A549 (cell line): Measurements from ENCODE around the gene LHX1. TPM values are rescaled to one million over a fixed set of nuclear protein-coding genes. Genes with fewer than 3 reads are reported as not detected.

Experiments used
- ATAC-seq, 2 experiments: fragments of 200-7000 bp in 1 of 2; fragments of >200 bp in 1 of 2; cut with Nextera tagmentation in 1 of 2; cut with Tn5 transposase in 1 of 2; 3 replicates each; pipeline versions ENCODE4 v1.8.0 to v1.9.1; 2018 to 2020; ENCODE audit warnings: mild to moderate bottlenecking in 1 of 2, moderate library complexity in 1 of 2
- CTCF ChIA-PET: fragments of 300-600 bp; sonication (Branson Sonifier 250); formaldehyde crosslinking; extraction: SDS; loops from one replicate; lab custom pipeline; 2021; ENCODE audit warnings: antibody characterized with exemption, inconsistent platforms; lab: Yijun Ruan, JAX
- POLR2A ChIA-PET: fragments of 350-600 bp; formaldehyde crosslinking; extraction: SDS; loops from one replicate; lab custom pipeline; 2021; ENCODE audit warnings: antibody characterized with exemption, inconsistent platforms; lab: Yijun Ruan, JAX
- DNase-seq, 2 experiments: peaks; one replicate each; pipeline versions ENCODE4 v3.0.0 to v3.0.0-alpha.2; 2011 to 2016; ENCODE audit warnings: low read depth in 1 of 2, low spot score in 1 of 2
- FAIRE-seq: peaks from 2 replicates; lab custom pipeline; 2011; peaks lifted over from hg19 to GRCh38; lab: Jason Lieb, UNC
- H3K27ac ChIP-seq, 2 experiments: fragments of >200 bp; sonication (Bioruptor Twin); formaldehyde crosslinking; 3 replicates each; pipeline ENCODE4 v1.5.1; 2016 to 2017
- H3K4me1 ChIP-seq: fragments of >200 bp; sonication (Bioruptor Twin); formaldehyde crosslinking; 3 replicates; pipeline ENCODE4 v1.6.1; 2016
- H3K4me2 ChIP-seq: fragments of >200 bp; sonication (Bioruptor Twin); formaldehyde crosslinking; 3 replicates; pipeline ENCODE4 v1.6.1; 2016
- H3K4me3 ChIP-seq: fragments of >200 bp; sonication (Bioruptor Twin); formaldehyde crosslinking; 3 replicates; pipeline ENCODE4 v1.5.1; 2016
- H3K9me3 ChIP-seq: fragments of >200 bp; sonication (Bioruptor Twin); formaldehyde crosslinking; 3 replicates; pipeline ENCODE4 v1.6.1; 2016
- BHLHE40 ChIP-seq: IDR thresholded peaks from 2 replicates; pipeline ENCODE4 v1.6.1; 2012; ENCODE audit warnings: low read depth, low read length, inconsistent platforms
- CHD2 ChIP-seq: fragments of 150-350 bp; IDR thresholded peaks from 2 replicates; pipeline ENCODE4 v1.6.1; 2014; ENCODE audit warnings: low read length; ENCODE audit not compliant: partially characterized antibody
- CHD4 ChIP-seq: fragments of 200-600 bp; sonication (generic); IDR thresholded peaks from 2 replicates; pipeline ENCODE4 v1.6.1; 2016; ENCODE audit warnings: antibody characterized with exemption, mild to moderate bottlenecking, borderline replicate concordance
- EHF ChIP-seq: fragments of 250-450 bp; sonication (Bioruptor Pico); IDR thresholded peaks from 2 replicates; pipeline ENCODE4 v1.5.0; 2020; ENCODE audit warnings: mild to moderate bottlenecking
- EP300 ChIP-seq, 2 experiments: fragments of >200 bp; sonication (Bioruptor Twin); formaldehyde crosslinking; IDR thresholded peaks; 2 replicates in 1 of 2; 3 replicates in 1 of 2; pipeline ENCODE4 v1.6.1; 2016 to 2017
- ESRRA ChIP-seq: fragments of 150-350 bp; IDR thresholded peaks from 2 replicates; pipeline ENCODE4 v1.6.1; 2014; ENCODE audit warnings: mild to moderate bottlenecking, low read length, borderline replicate concordance
- FOSB ChIP-seq: fragments of 250-450 bp; sonication (Bioruptor Pico); IDR thresholded peaks from 2 replicates; pipeline ENCODE4 v1.5.0; 2020; ENCODE audit warnings: mild to moderate bottlenecking, moderate library complexity
- FOXS1 ChIP-seq: fragments of 250-450 bp; sonication (Bioruptor Pico); IDR thresholded peaks from 2 replicates; pipeline ENCODE4 v1.5.0; 2020; ENCODE audit warnings: mild to moderate bottlenecking, moderate library complexity
- GATA3 ChIP-seq: IDR thresholded peaks from 2 replicates; pipeline ENCODE4 v1.6.1; 2012; ENCODE audit warnings: borderline replicate concordance
- HDAC2 ChIP-seq: fragments of 200-600 bp; sonication (generic); IDR thresholded peaks from 2 replicates; pipeline ENCODE4 v1.6.1; 2016
- HEYL ChIP-seq: fragments of 250-450 bp; sonication (Bioruptor Pico); IDR thresholded peaks from 2 replicates; pipeline ENCODE4 v1.8.0; 2021; ENCODE audit warnings: mild to moderate bottlenecking, moderate library complexity
- HOXB5 ChIP-seq: fragments of 250-450 bp; sonication (Bioruptor Pico); IDR thresholded peaks from 2 replicates; pipeline ENCODE4 v1.5.0; 2020; ENCODE audit warnings: mild to moderate bottlenecking, moderate library complexity
- JUN ChIP-seq, 2 experiments: fragments of >200 bp; sonication (Bioruptor Twin); formaldehyde crosslinking; IDR thresholded peaks; 2 replicates in 1 of 2; 3 replicates in 1 of 2; pipeline ENCODE4 v1.6.1; 2016 to 2017
- JUNB ChIP-seq: fragments of >200 bp; sonication (Bioruptor Twin); formaldehyde crosslinking; IDR thresholded peaks from 2 replicates; pipeline ENCODE4 v1.6.1; 2016
- KDM1A ChIP-seq: fragments of 200-600 bp; sonication (generic); IDR thresholded peaks from 2 replicates; pipeline ENCODE4 v1.6.1; 2016; ENCODE audit warnings: low read depth, mild to moderate bottlenecking
- MAFK ChIP-seq: fragments of 450-650 bp; IDR thresholded peaks from 2 replicates; pipeline ENCODE4 v1.6.1; 2014; ENCODE audit not compliant: partially characterized antibody
- MYC ChIP-seq: IDR thresholded peaks from 2 replicates; pipeline ENCODE4 v1.6.1; 2012; ENCODE audit warnings: mild to moderate bottlenecking, inconsistent platforms, low read length, improper control_type of control experiment, borderline replicate concordance
- NR3C1 ChIP-seq: fragments of >200 bp; sonication (Bioruptor Twin); formaldehyde crosslinking; IDR thresholded peaks from 3 replicates; pipeline ENCODE4 v1.6.1; 2017
- PHF8 ChIP-seq: fragments of 200-600 bp; sonication (generic); IDR thresholded peaks from 2 replicates; pipeline ENCODE4 v1.6.1; 2016; ENCODE audit warnings: low read depth, mild to moderate bottlenecking, antibody characterized with exemption, moderate library complexity, borderline replicate concordance
- POLR2A ChIP-seq: IDR thresholded peaks from 2 replicates; pipeline ENCODE4 v1.6.1; 2012; ENCODE audit warnings: mild to moderate bottlenecking, low read length
- POLR2AphosphoS2 ChIP-seq: conservative IDR thresholded peaks from 2 replicates; pipeline ENCODE4 v1.6.1; 2012; ENCODE audit warnings: low read length, improper control_type of control experiment, inconsistent platforms
- RARB ChIP-seq: fragments of 250-450 bp; sonication (Bioruptor Pico); IDR thresholded peaks from 2 replicates; pipeline ENCODE4 v1.8.0; 2021; ENCODE audit warnings: mild to moderate bottlenecking, moderate library complexity
- RFX5 ChIP-seq: fragments of 450-650 bp; IDR thresholded peaks from 2 replicates; pipeline ENCODE4 v1.7.1; 2014; ENCODE audit warnings: antibody characterized with exemption, mild to moderate bottlenecking, moderate library complexity
- RNF2 ChIP-seq: fragments of 200-600 bp; sonication (generic); IDR thresholded peaks from 2 replicates; pipeline ENCODE4 v1.6.1; 2016; ENCODE audit warnings: low read depth, mild to moderate bottlenecking, antibody characterized with exemption, moderate library complexity, borderline replicate concordance
- SMC3 ChIP-seq: fragments of >200 bp; sonication (Bioruptor Twin); formaldehyde crosslinking; IDR thresholded peaks from 3 replicates; pipeline ENCODE4 v1.6.1; 2018; ENCODE audit warnings: inconsistent platforms
- TP53 ChIP-seq: fragments of 250-450 bp; sonication (Bioruptor Pico); IDR thresholded peaks from 2 replicates; pipeline ENCODE4 v1.5.0; 2021; ENCODE audit warnings: mild to moderate bottlenecking, moderate library complexity
- ZFP36 ChIP-seq: fragments of 450-650 bp; IDR thresholded peaks from 2 replicates; pipeline ENCODE4 v1.6.1; 2014; ENCODE audit warnings: borderline replicate concordance; ENCODE audit not compliant: partially characterized antibody
- ZNF302 ChIP-seq: fragments of 250-450 bp; sonication (Bioruptor Pico); IDR thresholded peaks from 2 replicates; pipeline ENCODE4 v1.9.0; 2021; ENCODE audit warnings: inconsistent platforms, mild to moderate bottlenecking, moderate library complexity
- WGBS: methylation state at CpG from one replicate; pipeline ENCODE4 v1.1.6; 2017; ENCODE audit errors: missing lambda C conversion rate; 5-methylcytosine and 5-hydroxymethylcytosine counted together
- polyA plus RNA-seq, 4 experiments: library from polyadenylated mRNA; depleted of rRNA in 3 of 4; stranded (reverse); fragments of >200 nt; fragmentation: RNase III in 1 of 4; extraction: RNeasy Plus Mini Kit Qiagen cat#74134 plus additional on column Dnase treatment in 1 of 4; gene quantifications; 2 replicates in 3 of 4; 3 replicates in 1 of 4; pipeline ENCODE4 v1.2.3, GENCODE V29; 2011 to 2017
- TF ChIP-seq, protein P1 (sequence below): IDR thresholded peaks from 2 replicates; pipeline ENCODE4 v1.6.1; 2012
- TF ChIP-seq, protein P2 (sequence below): fragments of 200-600 bp; sonication (generic); IDR thresholded peaks from 2 replicates; pipeline ENCODE4 v1.6.1; 2016; ENCODE audit warnings: antibody characterized with exemption, mild to moderate bottlenecking, moderate library complexity
- TF ChIP-seq, protein P3 (sequence below): fragments of >200 bp; sonication (Bioruptor Twin); formaldehyde crosslinking; IDR thresholded peaks from 3 replicates; pipeline ENCODE4 v1.6.1; 2016
- TF ChIP-seq, protein P4 (sequence below): fragments of 250-450 bp; sonication (Bioruptor Pico); IDR thresholded peaks from 2 replicates; pipeline ENCODE4 v1.5.0; 2020; ENCODE audit warnings: low read depth, mild to moderate bottlenecking, moderate library complexity
- TF ChIP-seq, protein P5 (sequence below): IDR thresholded peaks from 2 replicates; pipeline ENCODE4 v1.6.1; 2012
- TF ChIP-seq, protein P6 (sequence below): fragments of 450-650 bp; IDR thresholded peaks from 2 replicates; pipeline ENCODE4 v1.6.1; 2014; ENCODE audit warnings: antibody characterized with exemption

Gene LHX1
- polyA plus RNA-seq, 2 of the 4 experiments (the other 2 are of a cell fraction) = 0.53 to 2.2 TPM

DNA sequence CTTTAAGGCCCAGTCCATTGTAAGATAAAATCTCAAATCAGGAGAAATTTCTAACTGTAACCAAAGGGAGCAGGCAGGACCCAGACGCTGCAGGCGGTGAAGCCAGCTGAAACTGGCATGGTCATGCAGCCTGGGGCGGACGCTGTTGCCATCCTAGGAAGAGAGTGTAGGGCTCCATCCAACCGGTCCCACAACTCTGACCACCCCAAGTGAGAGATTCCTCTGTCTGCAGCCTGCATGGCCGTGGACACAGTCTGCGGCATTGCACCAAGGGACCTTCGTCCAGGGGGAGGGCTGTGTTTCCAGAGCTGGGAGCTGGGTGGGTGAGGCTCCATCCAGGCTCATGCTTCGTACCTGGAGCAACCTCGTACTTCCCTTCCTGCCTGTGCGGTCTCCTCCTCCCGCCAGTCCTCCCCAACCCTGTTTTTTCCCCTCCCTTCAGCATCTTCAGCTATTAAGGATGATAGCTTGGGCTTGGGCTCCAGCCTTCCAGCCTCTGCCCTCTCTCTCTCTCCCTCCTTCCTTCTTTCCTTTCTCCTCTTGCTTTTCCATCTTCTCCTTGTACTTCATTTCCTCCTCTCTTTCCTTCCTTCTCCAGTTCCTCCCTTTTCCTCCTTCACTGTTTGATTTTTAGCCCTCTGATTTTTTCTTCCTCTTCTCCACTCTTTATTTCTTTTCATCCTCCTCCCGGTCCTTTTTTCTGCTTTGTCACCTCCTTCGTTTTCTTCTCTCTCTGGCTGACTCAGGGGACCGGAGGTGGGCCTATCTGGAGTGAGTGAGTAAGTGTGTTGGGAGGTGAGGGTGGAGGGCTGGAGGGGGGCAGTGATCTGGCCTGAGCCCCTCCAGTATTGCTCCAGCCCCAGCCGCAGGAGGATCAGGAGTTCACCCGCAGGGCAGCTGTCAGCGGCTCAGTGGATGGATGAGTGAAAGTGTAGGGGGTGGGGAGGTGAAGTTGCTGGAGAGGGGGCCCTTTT is 17.0 kb upstream of the LHX1 start:
- peak overlapping the region; percentile 4; the same call in 1 of the 3 replicates for H3K4me3 ChIP-seq
- peaks cover 63% of the 10 kb centered on the region for H3K4me1 ChIP-seq
- ChIA-PET POLR2A (interaction anchor here (0.8 to 1.8 kb wide), 4 partner anchors 13 to 28 kb away, joined by 3 to 25 read pairs (median 8); partner anchors contain the start of gene AATF), CTCF (interaction anchor here (0.8 to 2.8 kb wide), 8 partner anchors 8 to 292 kb away, joined by 3 to 10 read pairs (median 7); no protein-coding TSS in a partner anchor)
- peak overlapping the region; percentile 83 to 93 for H3K27ac ChIP-seq
- peak; percentile 67 to 79 for ATAC-seq
- 33% methylated on average over 18 of the region's 18 CpGs for WGBS
- H3K9me3 ChIP-seq = no peaks in the 10 kb centered on the region
- no peak for FAIRE-seq
- DNase-seq = peak; percentile 84 to 89
- peak overlapping the region; percentile 70 for H3K4me2 ChIP-seq
- TF ChIP-seq CHD2 = no peak
- no peak for TF ChIP-seq HEYL (CRISPR knock-in tag)
- no peak for TF ChIP-seq NR3C1
- TF ChIP-seq BHLHE40 = no peak
- no peak for TF ChIP-seq POLR2A
- TF ChIP-seq CHD4 = no peak
- peak; percentile 11; the same call in 1 of the 3 replicates for TF ChIP-seq SMC3
- TF ChIP-seq ZNF302 (CRISPR knock-in tag) = no peak
- no peak for TF ChIP-seq POLR2AphosphoS2
- TF ChIP-seq, protein P1, sequence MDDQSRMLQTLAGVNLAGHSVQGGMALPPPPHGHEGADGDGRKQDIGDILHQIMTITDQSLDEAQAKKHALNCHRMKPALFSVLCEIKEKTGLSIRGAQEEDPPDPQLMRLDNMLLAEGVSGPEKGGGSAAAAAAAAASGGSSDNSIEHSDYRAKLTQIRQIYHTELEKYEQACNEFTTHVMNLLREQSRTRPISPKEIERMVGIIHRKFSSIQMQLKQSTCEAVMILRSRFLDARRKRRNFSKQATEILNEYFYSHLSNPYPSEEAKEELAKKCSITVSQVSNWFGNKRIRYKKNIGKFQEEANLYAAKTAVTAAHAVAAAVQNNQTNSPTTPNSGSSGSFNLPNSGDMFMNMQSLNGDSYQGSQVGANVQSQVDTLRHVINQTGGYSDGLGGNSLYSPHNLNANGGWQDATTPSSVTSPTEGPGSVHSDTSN = peak; percentile 61; the same call in 1 of the 2 replicates
- no peak for TF ChIP-seq PHF8
- TF ChIP-seq MYC = no peak
- TF ChIP-seq JUNB = peak; percentile 46
- no peak for TF ChIP-seq KDM1A
- TF ChIP-seq, protein P2, sequence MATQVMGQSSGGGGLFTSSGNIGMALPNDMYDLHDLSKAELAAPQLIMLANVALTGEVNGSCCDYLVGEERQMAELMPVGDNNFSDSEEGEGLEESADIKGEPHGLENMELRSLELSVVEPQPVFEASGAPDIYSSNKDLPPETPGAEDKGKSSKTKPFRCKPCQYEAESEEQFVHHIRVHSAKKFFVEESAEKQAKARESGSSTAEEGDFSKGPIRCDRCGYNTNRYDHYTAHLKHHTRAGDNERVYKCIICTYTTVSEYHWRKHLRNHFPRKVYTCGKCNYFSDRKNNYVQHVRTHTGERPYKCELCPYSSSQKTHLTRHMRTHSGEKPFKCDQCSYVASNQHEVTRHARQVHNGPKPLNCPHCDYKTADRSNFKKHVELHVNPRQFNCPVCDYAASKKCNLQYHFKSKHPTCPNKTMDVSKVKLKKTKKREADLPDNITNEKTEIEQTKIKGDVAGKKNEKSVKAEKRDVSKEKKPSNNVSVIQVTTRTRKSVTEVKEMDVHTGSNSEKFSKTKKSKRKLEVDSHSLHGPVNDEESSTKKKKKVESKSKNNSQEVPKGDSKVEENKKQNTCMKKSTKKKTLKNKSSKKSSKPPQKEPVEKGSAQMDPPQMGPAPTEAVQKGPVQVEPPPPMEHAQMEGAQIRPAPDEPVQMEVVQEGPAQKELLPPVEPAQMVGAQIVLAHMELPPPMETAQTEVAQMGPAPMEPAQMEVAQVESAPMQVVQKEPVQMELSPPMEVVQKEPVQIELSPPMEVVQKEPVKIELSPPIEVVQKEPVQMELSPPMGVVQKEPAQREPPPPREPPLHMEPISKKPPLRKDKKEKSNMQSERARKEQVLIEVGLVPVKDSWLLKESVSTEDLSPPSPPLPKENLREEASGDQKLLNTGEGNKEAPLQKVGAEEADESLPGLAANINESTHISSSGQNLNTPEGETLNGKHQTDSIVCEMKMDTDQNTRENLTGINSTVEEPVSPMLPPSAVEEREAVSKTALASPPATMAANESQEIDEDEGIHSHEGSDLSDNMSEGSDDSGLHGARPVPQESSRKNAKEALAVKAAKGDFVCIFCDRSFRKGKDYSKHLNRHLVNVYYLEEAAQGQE = no peak
- TF ChIP-seq, protein P3, sequence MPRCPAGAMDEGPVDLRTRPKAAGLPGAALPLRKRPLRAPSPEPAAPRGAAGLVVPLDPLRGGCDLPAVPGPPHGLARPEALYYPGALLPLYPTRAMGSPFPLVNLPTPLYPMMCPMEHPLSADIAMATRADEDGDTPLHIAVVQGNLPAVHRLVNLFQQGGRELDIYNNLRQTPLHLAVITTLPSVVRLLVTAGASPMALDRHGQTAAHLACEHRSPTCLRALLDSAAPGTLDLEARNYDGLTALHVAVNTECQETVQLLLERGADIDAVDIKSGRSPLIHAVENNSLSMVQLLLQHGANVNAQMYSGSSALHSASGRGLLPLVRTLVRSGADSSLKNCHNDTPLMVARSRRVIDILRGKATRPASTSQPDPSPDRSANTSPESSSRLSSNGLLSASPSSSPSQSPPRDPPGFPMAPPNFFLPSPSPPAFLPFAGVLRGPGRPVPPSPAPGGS = no peak
- TF ChIP-seq GATA3 = peak; percentile 47; the same call in 1 of the 2 replicates
- TF ChIP-seq FOXS1 (CRISPR knock-in tag) = no peak
- no peak for TF ChIP-seq ESRRA
- TF ChIP-seq EHF (CRISPR knock-in tag) = no peak
- TF ChIP-seq EP300 (IDR thresholded peaks at IDR 0.05) = peak in 1 of 2 experiments; percentile 40; a peak in 1 of 5 replicates
- TF ChIP-seq RARB (CRISPR knock-in tag) = no peak
- no peak for TF ChIP-seq RFX5
- TF ChIP-seq, protein P4, sequence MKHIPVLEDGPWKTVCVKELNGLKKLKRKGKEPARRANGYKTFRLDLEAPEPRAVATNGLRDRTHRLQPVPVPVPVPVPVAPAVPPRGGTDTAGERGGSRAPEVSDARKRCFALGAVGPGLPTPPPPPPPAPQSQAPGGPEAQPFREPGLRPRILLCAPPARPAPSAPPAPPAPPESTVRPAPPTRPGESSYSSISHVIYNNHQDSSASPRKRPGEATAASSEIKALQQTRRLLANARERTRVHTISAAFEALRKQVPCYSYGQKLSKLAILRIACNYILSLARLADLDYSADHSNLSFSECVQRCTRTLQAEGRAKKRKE (CRISPR knock-in tag) = no peak
- TF ChIP-seq, protein P5, sequence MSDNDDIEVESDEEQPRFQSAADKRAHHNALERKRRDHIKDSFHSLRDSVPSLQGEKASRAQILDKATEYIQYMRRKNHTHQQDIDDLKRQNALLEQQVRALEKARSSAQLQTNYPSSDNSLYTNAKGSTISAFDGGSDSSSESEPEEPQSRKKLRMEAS = peak; percentile 13
- TF ChIP-seq MAFK = peak; percentile 79
- TF ChIP-seq HOXB5 (CRISPR knock-in tag) = peak; percentile 93
- TF ChIP-seq RNF2 = no peak
- TF ChIP-seq TP53 (CRISPR knock-in tag) = no peak
- no peak for TF ChIP-seq ZFP36
- peak in 1 of 2 experiments; percentile 63; a peak in 2 of 5 replicates for TF ChIP-seq JUN (IDR thresholded peaks at IDR 0.05)
- no peak for TF ChIP-seq FOSB
- TF ChIP-seq HDAC2 = no peak
- TF ChIP-seq, protein P6, sequence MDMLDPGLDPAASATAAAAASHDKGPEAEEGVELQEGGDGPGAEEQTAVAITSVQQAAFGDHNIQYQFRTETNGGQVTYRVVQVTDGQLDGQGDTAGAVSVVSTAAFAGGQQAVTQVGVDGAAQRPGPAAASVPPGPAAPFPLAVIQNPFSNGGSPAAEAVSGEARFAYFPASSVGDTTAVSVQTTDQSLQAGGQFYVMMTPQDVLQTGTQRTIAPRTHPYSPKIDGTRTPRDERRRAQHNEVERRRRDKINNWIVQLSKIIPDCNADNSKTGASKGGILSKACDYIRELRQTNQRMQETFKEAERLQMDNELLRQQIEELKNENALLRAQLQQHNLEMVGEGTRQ = no peak
